BJ (cell line): ENCODE measurements around the gene SLF2. TPM values are rescaled to one million over a fixed set of nuclear protein-coding genes. Genes with fewer than 3 reads are reported as not detected.

Source experiments
- CTCF ChIA-PET: fragments of 350-600 bp; formaldehyde crosslinking; extraction: SDS; loops from one replicate; lab custom pipeline; 2021; ENCODE audit warnings: antibody characterized with exemption, inconsistent platforms; lab: Yijun Ruan, JAX
- POLR2A ChIA-PET: fragments of 300-600 bp; sonication (Branson Sonifier 250); formaldehyde crosslinking; extraction: SDS; loops from one replicate; lab custom pipeline; 2021; ENCODE audit warnings: antibody characterized with exemption; lab: Charles Lee
- DNase-seq: peaks from one replicate; pipeline ENCODE4 v3.0.0-alpha.2; 2011; ENCODE audit warnings: low read depth
- H3K27me3 ChIP-seq: 2 replicates; pipeline ENCODE4 v1.6.0; 2011; ENCODE audit warnings: low read length; ENCODE audit not compliant: control insufficient read depth, insufficient read depth
- H3K36me3 ChIP-seq: 2 replicates; pipeline ENCODE4 v1.5.1; 2011; ENCODE audit warnings: low read length; ENCODE audit not compliant: control insufficient read depth, insufficient read depth
- H3K4me3 ChIP-seq: 2 replicates; pipeline ENCODE4 v1.5.1; 2011; ENCODE audit warnings: low read depth, mild to moderate bottlenecking, control low read depth, low read length
- CTCF ChIP-seq: IDR thresholded peaks from 2 replicates; pipeline ENCODE4 v1.5.1; 2011; ENCODE audit warnings: low read depth, mild to moderate bottlenecking, control low read depth, inconsistent platforms, low read length, moderate library complexity; ENCODE audit not compliant: insufficient read depth
- polyA plus RNA-seq: library from polyadenylated mRNA; depleted of rRNA; stranded (reverse); fragments of >200 nt; gene quantifications from 2 replicates; pipeline ENCODE4 v1.2.3, GENCODE V29; 2011

Gene SLF2
- polyA plus RNA-seq, 1 experiment, result 6.8 TPM

DNA sequence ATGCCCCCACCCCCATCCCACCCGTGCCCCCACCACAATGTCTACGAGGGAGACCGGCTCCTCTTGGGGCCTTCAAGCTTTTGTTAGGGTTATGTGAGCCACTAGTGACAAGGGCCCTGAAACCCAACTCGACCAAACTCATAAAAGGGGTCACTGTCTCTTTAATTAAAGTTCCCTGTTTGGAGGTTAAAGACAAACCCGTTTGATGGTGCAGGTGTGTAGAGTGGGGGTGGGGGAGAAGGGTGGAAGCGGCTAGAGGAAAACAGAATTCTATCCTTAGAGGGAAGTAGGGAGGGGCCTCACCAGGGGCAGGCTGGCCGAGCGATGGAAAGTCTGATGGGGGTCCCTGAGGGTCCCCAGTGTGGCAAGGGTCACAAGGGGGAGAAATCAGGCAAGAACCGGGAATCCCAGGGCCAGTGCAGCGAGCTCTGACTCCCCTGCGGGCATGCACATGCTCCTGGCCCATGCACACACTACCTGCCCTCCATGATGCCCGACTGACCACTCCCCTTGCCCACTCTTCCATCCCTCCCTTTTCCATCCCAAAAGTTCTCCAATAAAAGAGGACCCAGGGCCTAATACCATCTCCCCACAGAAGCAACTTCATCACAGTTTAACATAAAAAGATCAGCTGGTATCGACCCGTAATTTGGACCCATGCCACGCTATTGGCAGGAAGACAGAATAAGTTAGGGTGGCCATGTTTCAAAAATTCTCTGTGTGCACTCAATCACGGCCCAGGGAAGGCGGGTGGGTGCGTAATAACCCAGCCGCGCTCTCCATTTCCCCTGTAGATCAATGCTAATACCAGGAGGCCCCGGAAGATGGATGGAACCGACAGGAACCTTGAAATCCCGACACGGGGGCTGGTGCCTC lies 35.9 kb upstream of the SLF2 start:
- Histone ChIP-seq H3K27me3 (no peaks in the 10 kb centered on the region; the same call in 1 of the 2 replicates), H3K4me3 (no peak overlapping the region), H3K36me3 (no peaks in the 10 kb centered on the region)
- no peak for DNase-seq
- no peak for TF ChIP-seq CTCF
- CTCF ChIA-PET, result interaction anchor here (0.5 to 2.4 kb wide), 4 partner anchors 12 to 452 kb away, joined by 3 to 6 read pairs (median 4); no protein-coding TSS in a partner anchor
- POLR2A ChIA-PET, result no interaction called here

- CTCF ChIA-PET, result interaction anchor here (1.1 to 2.1 kb wide), 6 partner anchors 13 to 444 kb away, joined by 3 to 9 read pairs (median 5); no protein-coding TSS in a partner anchor
- POLR2A ChIA-PET, result no interaction called here
- H3K27me3 ChIP-seq, result no peaks in the 10 kb centered on the region; the same call in 1 of the 2 replicates
- H3K36me3 ChIP-seq, result no peaks in the 10 kb centered on the region
- no peak overlapping the region for H3K4me3 ChIP-seq
- no peak for TF ChIP-seq CTCF
- no peak for DNase-seq
Observed at GRCh38 chr10:100877461-100877850, 35.3 kb upstream of the SLF2 start.

DNA sequence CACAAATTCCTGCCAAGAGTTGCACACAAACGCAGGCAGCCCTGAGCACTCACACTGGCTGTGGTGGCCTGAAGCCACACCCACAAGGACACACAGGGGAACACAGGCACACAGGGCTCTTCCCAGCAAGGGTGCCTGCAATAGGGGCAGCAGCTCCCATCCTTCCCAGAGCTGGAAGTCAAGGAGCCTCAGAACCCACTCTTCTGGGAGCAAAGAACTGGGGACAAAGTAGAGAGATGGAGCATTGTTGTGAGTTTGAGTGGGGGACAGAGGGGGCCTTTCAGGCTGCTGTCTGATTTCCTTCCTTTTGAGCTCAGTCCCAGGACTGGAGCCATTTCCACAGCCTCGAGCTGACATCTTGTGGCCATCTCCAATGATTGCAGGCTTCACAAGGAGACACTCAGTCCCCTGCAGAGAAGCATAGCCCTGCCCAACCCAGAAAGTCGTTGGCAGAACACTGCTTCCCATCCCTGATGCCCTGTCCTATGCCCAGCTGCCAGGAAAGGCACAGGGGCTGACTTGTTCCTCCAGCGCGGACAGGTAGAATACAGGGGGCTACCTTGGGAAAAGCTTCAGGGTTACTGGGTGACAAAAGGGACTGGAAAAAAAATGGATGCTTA lies 34.4 kb upstream of the SLF2 start:
- H3K27me3 ChIP-seq, result no peaks in the 10 kb centered on the region; the same call in 1 of the 2 replicates
- CTCF ChIA-PET, result interaction anchor here (0.6 to 2.3 kb wide), 45 partner anchors 8 to 592 kb away, joined by 3 to 18 read pairs (median 3); partner anchors contain the start of genes BLOC1S2, HIF1AN, PKD2L1 and SLF2
- POLR2A ChIA-PET, result no interaction called here

DNA sequence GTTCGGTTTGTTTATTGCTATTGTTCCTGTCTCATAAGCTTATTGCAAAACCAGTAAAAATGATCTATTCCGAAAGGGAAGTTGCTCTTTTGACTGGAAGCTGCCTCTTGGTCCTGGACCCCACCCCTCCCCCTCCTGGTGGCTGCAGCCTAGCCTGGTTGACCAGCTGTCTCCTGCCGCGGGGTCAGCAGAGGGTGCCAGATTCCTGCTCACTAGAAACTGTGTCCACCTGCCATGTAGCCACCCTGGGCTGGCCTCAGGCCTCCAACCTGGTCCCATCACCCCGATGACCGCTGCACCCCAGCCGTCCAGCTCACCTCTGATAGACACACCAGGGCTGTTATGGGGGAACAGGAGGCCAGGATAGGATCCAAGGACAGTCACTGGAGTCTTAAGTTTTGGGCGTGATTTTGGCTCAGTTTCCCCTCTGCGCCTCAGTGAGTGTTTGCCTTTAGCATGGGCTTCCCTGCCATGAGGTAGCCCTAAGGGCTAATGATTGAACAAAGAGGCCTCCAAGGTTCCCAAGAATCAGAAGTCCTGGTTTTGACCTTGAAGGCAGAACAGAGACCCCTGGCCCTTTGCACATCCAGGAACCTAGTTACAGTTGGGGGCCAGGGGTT lies 32.9 kb upstream of the SLF2 start:
- DNase-seq, result no peak
- no peak for TF ChIP-seq CTCF
- CTCF ChIA-PET, result interaction anchor here (1.2 to 2.3 kb wide), 10 partner anchors 136 to 543 kb away, joined by 3 to 18 read pairs (median 8); no protein-coding TSS in a partner anchor
- Histone ChIP-seq H3K36me3 (no peaks in the 10 kb centered on the region), H3K4me3 (no peak overlapping the region), H3K27me3 (no peaks in the 10 kb centered on the region; the same call in 1 of the 2 replicates)
- POLR2A ChIA-PET, result no interaction called here

More for the DNA sequence above, 34.4 kb upstream of the SLF2 start:
- H3K36me3 ChIP-seq, result no peaks in the 10 kb centered on the region
- no peak for DNase-seq
- TF ChIP-seq CTCF, result peak; percentile 85
- no peak overlapping the region for H3K4me3 ChIP-seq
